ENCODE data around the gene LAGE3.

GRCh38 chrX:154512879-154513553 lies 33.9 kb upstream of the LAGE3 start:
- TF ChIP-seq EZH2 (IDR thresholded peaks at IDR 0.05; ENCODE audit: borderline replicate concordance) (no peak), CTCF (IDR thresholded peaks at IDR 0.05; ENCODE audit: poor library complexity) (no peak)

Measured in hepatocyte (in vitro differentiated cells).